Measurements from ENCODE around the gene ARHGAP26.

ARHGAP26 gene

DNA sequence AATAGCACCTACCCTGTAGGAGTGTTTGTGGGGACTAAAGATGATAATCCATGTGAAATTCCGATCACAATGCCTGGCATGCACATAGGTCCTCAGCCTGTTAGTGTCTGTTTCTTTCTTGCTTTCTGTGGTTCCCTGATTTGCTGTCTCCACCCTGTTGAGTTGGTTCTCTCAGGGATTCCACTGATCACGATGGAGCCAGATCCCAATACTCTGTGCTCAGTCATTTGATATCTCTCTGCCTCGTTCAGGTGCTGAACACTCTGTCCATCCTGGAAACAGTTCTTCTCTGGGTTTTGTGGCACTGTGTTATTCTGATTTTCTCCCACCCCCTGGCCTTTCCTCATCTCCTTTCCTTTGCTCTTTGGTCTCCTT, 60.8 kb downstream of the ARHGAP26 start:
- no peak for DNase-seq

DNA sequence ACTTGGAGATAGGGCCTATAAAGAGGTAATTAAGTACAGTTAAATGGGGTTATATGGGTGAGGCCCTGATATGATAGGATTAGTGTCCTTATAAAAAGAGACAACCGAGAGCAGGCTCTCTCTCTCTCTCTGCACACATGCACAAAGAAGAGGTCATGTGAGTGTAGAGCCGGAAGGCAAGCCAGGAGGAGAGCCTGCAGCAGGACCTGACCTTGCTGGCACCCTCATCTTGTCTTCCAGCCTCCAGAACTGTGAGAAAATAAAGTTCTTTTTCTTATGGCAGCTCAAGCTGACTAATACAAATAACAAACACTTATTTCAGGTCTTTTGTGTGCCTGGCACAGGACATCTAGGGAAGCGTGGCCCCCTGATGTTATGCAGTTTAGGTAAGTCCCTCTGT, 62.1 kb downstream of the ARHGAP26 start:
- no peak for DNase-seq

DNA sequence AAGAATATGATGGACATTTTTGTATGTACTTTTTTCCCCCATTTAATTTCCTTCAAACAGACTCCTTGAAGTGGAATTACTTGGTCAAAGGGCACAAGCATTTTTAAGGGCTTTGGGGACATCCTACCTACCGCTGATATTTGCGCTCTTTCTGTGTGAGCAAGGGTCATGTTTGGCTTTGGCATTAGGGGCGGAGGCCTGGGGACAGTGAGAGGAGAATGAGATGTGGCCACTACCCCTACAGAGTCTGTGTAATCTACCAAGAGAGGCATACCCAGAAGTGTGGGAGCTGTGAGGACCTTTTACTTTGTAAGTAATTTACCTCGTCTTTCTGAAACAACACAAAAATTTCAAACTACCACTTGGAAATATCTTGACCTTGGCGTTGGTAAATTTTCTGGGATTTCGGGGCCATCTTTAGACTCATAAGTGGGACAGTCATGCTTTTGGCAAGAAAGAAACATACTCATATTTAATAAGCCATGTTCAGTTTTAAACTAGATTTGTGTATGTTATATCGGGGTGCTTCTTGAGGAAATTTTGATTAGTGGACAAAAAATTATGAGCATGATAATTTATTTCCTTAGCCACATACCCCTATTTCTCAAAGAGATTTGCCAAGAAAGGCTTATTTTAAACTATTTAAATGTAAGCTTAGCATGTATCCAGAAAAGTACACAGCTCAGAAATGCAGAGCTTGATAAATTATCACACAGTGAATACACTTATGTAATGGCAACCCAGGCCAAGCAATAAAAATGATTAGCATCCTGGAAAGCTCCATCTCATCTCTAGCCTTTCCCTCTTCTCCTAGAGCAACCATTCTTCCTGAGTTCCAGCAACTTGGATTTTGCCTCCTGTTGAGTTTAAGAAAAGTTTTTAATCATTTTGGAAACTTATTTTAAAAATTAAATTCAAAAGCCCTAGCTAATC, 63.6 kb downstream of the ARHGAP26 start:
- no peak for DNase-seq

DNA sequence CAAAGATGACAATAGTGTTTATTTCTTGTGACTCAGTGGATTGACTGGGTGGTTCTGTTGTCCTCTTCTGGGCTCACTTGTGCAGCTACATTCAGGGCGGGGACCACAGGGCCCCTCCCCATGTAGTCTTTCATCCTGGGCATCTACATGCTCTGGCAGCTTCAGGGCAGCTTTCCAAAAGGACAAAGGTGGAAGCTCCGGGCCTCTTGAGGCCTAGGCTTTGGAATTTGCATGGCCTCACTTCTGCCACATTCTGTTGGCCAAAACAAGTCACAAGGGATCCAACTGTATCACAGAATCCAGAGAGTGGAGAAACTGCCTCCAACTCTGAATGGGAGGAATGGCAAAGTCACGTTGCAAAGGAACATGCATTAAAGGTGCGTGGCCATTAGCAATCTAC, 64.3 kb downstream of the ARHGAP26 start:
- no peak for DNase-seq

DNA sequence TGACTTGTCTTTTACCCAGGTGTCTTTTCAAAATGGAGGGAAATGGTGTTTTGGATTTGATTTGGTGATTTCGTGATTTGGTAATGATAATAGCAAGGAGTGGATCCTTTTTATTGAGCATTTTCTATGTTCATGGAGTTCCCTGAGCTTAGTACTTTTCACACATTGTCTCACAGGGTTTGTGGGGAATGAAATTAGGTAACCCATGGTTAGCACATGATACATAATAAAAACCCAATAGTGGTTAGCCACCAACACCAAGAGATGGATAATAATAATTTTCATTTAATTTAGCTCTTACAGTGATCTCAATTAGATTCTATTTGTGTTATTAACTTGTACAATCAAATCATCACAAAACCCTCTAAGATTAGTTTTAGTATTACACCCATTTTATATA, 65.4 kb downstream of the ARHGAP26 start:
- no peak for DNase-seq

DNA sequence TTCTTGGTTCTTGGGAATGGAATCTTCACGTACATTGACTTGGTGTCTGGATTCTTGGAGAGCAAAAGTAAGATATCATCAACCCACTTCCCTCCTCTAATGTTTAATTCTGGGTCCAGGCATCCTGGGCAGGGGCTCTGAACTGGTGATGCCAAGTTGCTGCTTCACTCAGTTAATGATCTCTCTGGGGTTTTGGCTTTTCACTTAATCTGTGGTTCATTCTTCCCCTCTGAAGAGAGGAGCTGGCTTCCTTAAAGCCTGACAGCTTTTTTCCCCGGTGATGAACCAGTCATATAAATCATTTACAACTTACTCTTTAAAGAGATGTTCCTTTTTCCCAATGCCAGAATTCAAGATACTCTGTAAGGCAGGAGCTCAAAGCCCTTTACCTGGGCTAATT, 65.9 kb downstream of the ARHGAP26 start:
- no peak for DNase-seq

DNA sequence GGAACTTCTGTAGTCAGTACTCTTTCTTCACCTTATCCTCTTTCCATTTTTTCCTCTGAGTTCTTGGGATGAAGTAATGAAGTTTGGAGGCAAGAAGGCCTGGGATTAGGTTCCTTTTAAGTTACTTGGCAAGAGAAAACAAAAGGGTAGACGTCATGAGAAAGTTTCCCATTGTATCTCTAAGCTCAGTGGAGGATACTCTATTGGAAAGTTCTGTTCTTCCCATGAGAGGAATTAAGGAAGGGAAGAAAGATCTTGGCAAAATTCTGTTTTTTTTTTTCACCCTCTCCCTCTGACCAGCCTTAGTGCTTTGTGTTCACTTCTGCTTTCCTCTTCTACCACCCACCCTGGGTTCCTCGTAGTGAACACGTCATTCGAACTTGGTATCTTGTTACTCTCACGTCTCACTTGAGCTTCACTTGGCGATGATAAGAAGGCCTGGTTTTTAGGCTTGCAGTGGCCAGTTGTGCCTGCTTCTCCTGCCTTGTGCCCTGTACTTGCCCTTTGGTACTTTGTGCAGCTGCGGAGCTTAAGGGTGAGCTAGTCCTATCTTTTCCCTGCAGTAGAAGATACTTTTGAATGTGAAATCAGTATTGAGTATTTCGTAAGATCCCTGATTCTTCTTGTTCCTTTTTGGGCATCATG, 67.0 kb downstream of the ARHGAP26 start:
- peak; percentile 85 to 94 (median 89) for DNase-seq

DNA sequence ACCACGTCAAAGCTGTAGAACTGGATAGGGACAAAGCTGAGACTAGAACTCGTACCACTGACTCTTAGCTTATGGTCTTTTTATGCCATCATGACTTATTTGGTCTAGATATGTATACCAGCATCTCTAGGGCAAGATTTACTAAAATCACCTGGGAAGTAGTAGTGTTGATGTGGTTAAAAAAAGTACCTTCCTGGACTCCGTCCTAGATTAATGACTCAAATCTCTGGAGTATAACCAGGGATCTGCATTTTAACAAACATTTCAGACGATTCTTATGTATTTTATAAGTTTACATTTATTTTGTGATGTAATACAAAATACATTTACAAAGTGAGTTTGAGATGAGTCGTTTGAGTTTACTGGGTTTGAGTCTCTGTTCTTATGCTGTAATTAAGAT, 68.7 kb downstream of the ARHGAP26 start:
- no peak for DNase-seq

DNA sequence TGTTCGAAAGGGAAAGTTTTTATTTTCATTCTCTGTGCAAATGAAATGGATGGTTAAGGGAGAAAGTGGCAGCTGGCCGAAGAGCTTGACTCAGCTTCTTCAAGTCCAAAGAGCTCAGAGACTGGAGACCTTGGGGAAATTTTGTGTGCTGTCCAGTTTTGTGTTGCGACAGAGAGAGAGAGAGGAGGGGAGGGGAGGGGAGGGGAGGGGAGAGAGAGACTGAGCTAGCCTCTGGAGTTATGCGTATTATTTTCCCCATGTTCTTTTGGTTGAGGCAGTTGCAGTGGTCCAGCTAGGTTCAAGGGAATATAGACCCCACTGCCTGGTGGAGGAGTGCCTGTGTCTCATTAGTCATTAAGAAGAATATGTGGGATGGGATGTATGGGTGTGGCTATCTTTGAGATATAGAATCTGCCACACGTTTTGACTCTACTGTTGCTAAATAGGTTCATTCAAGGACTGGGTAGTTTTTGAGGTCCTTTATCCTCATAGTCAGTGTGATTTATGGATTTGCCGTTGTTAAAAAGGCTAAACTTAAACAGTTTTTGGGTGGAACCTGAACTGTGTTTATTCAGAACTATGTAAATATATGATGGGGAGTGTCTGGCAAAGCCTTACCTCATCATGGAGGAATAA, 69.7 kb downstream of the ARHGAP26 start:
- DNase-seq, result peak in 3 of 4 experiments; percentile 58 to 63 (median 58)

DNA sequence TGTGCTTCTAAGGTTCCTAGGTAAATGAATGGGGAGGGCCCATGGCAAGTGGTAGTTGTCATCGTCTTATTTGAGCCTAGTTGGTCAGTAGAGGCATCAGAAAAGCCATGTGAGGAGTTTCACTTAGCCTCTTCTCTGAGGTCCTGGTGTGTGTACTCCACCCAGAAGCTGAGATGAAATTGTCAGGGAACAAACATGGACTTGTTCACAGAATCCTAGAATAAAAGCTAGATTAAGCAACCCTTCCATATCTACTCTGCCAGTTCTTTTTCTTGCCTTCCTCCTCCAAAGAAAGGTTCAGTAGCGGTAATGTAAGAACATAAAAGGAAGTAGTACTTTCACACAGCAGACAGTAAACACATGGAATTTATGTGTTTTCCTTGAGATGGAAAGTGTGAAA, 70.4 kb downstream of the ARHGAP26 start:
- DNase-seq, result peak in 2 of 4 experiments; percentile 52 to 54

DNA sequence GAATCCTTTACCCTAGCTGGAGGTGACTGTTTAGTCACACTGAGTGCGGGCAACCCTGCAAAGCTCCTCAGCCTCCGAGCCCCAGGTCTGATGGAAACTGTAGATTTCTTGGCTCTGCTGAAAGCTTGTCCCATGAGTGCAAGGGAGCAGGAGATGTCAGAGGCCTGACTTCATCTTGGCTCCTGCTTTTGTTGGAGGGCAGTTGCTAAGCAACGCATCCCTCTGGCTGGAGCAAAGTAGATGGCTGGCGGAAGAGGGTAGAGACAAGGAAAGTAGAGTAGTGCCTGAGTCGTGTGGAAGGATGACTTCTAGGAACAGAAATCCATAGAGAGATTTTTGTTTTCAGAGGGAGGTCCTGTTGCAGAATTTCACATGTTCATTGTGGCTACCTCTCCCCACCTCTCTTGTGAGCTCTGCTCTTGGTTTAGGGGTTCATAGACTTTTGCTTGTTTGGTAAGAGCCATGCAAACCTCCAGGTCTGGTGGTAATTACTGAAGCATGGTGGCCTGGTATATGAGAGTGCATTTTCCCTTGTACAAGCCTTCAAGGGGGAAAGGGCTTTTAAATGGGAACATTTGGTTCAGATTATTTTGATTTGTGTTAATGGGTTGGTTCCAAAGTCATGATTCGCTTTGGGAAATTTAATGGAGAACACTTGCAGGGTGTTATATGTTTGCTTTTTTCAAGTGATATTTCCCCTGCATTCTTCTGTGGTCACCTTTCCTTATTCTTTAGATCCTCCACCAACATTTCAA, 71.5 kb downstream of the ARHGAP26 start:
- DNase-seq, result no peak

DNA sequence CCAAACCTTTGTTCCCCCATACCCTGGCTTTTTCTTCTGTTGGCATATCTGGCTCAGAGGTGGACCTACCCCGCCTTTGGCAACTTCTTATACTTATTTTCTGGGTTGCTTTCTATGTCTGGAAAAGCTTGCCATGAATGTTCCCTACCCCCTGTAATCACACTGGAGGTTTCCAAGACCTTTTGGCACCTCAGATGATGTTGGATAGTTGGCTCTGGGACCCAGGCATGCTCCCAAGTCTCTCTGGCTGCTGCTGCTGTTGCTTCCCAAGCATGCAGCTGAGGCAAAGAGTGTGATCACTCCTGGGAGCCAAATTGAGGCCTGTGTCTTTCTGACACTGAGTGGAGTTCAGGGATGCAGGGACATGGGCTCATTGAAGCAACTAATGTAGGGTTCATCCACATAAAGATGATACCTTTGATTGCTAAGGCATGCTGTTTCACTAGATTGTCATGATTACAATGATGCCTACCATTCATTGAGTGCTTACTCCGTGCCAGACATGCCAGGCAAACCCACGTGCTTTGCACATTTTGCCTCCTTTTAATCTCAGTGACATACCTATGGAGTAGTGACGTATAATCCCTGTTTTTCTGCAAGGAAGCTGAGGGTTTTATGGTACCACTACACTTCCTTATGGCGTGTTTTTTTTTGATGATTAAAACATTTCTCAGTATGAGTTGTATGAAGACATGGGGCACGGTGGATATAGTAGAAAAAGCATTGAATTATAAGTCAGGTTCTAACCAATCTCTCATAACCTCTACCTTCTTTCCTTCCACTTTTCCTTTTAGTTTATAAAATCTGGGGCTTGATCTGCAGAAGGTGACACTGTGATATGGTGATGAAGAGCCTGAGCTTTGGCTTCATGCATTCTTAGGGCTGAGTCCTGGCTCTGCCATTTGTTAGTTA, 73.1 kb downstream of the ARHGAP26 start:
- no peak for DNase-seq

DNA sequence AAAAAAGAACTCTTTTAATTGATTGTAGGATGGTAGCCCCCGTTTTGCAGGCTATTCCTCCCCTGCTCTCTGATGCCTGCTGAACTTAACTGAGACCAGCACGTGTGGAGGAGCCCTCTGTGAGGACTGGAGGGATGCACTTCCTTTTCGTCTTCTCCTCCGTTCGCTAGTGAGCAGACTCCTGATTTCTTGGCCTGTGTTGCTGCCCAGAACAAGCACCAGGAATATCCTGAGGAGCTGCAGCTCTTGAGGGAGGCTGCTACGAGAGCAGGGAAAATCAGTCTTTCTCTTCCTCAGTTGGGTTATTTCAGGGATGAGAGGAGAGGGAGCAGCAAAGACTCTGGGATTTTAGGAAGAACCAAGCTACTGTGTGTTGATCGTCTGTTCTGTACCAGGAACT, 74.7 kb downstream of the ARHGAP26 start:
- DNase-seq, result no peak

DNA sequence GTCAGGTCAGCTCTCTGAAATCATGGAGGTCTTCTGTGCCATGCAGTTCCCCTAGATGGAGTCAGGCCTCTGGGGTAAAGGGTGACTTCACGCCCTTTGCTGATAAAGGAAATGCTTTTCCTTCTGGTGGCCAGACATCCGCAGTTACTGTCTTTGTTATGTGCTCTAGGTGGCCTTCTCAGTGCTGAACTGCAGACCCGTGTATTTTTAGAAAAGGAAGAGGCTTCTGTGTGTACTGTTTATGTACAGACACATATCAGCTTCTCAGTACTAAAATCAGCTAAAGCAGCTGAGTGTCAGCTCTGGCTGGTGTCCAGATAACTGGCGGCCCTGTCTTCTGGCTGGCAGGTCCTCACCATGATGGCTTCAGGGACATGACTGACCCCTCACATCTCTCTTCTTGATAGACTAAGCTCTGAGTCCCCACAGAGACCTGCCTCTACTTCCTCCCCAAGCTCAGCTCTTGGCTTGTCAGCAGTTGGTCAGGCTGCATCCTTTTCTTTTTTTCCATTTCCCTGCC, 75.3 kb downstream of the ARHGAP26 start:
- peak; percentile 32 to 63 (median 55) for DNase-seq

DNA sequence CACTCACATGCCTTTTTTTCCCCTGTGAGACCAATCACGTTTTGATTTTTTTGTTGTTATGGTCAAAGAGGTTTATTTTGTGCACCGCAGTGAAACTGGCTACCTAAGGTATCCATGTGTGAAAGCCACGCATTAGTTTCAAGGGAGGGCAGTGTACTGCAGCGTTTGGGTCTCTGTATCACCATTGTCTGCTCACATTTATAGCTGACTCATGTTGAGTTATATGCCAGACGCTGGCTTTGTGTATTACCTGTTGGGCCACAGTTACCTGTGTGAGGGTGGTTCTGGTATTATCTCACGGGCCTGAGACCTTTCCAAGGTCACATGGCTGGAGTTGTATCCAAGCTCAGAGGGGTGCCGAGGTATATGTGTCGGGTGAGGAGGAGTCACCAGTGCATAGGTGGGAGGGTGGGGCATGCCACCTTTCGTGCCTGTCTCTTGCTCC, 75.8 kb downstream of the ARHGAP26 start:
- DNase-seq, result no peak

DNA sequence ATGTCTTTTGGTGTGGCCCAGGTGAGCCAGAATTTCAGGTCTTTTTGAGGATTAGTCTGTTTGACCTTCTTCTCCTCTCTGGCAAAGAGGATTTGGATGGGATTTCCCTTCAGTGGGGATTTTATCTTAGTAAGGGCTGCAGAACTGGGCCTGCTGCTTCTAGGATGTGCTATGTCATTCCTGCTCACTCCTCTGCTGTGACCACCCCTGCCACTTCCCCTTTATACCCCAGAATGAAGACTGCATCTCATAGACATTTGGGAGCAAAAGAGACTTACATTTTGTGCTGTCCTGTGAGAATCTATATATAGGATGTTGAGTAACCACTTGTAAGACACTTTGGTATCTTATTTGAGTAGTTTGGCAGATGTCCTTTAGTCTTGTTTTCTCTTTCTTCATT, 76.2 kb downstream of the ARHGAP26 start:
- peak; percentile 71 to 92 (median 84) for DNase-seq

DNA sequence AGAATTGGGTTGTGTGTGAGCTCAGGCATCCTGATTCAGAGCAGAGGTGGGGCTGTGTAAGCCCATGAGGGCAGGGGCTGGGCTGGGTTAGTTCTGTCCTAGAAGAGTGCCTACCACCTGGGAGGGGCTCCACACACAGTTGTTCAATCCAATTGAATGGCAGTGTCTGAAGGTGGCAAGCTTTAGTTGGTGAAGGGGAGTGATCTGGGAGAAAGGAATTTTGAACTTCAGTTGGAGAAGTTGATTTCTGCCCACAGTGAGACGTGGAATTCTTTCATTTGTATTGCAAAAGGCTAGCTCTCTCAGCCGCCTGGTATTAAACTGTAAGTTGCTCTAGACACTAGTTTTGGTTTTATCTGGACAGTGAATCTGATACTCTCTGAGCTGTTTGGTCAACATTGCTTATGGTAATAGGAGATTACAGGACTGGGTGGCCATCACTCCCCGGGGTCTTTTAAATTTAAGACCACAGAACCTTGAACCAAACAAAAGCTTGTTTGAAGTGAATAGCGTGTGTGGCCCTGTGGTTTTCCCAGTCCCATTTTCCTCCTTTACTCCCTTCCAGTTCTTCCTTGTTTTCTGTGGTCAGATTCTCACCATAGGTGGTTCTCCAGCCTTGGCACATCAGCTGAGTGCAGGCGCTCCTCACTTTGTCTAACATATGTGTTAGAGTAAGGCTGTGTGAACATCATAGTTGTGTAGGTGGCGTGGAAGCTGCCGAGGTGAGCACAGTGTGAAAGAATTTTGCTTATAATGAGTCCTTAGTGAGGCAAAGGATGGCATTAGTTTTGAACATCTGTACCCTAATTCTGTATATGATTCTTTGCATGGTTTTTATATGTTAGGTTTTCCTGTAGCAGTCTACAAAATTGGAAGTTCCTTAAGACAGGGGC, 78.0 kb downstream of the ARHGAP26 start:
- DNase-seq, result no peak

DNA sequence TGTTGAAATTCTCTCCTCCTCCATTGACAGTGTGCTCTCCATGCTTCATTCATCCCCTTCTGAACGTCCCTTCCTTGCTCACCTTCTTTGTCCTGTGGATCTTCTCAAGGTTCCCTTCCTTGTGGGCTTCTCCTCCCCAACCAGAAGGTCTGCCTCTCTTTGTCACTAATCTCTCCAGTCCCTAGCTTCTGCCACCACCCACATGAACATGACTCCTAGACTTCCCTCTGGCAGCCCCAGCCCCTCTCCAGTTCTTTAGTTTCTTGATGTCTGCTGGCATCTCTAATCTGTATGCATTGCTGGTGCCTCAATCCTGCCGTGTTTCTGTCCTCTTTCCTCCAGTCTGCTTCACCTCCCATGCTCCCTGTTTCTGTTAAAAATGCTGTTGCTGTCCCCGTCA, 79.3 kb downstream of the ARHGAP26 start:
- peak in 2 of 4 experiments; percentile 46 to 54 for DNase-seq

DNA sequence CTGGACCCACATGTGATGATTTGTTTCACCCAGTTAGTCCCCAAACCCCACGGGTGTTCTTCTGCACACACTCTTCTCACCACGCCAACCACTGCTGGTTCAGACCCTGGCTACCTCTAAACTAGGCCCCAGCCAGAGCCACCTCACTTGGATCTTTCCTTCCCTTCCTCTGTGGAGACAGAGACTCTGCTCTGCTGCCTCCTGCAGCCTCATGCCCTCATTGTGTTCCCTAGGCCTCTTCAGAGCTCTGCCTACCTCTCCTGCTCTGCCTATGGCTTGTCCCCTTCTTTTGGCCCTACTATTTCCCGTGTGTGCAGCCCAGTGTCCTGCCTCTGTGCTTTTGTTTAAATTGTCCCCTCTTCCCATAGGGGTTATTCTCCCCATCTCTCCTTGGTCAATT, 79.7 kb downstream of the ARHGAP26 start:
- no peak for DNase-seq

DNA sequence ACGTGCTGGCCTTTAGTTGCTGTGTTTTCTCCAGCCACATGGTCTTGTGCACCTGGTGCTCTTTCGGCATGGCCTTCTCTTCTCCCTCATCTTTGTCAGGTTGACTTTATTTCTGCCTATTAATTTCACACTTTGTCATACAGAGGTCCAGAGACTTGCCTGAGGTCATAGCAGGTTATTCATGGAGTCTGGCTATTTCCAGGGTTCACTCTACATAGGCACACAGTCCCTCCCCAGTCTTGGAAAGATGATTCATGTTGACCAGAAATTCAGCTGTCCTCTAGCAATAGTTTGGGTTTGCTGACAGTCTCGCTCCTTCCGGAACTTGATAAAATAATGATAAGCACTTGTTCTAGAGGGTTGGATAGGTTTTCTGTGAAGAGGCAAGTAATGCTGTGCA, 81.6 kb downstream of the ARHGAP26 start:
- no peak for DNase-seq

All from suppressor macrophage (primary cell).